Panc1 (cell line): ENCODE data around the gene TRIM3. TPM values are rescaled to one million over a fixed set of nuclear protein-coding genes. Genes with fewer than 3 reads are reported as not detected.

Experiments used
- ATAC-seq: fragments of 200-7000 bp; cut with Tn5 transposase; 2 replicates; pipeline ENCODE4 v1.9.1; 2020; ENCODE audit warnings: mild to moderate bottlenecking, moderate library complexity
- BruUV-seq: library from RNA; stranded (reverse); fragments of 400-500 nt; replicated peaks from 2 replicates; lab custom pipeline; 2021; lab: Mats Ljungman, UMichigan
- CTCF ChIA-PET: fragments of 300-600 bp; sonication (Branson Sonifier 250); formaldehyde crosslinking; loops from one replicate; lab custom pipeline; 2022; ENCODE audit warnings: antibody characterized with exemption; lab: Charles Lee
- POLR2A ChIA-PET: fragments of 300-600 bp; sonication (Branson Sonifier 250); formaldehyde crosslinking; loops from one replicate; lab custom pipeline; 2022; ENCODE audit warnings: antibody characterized with exemption; lab: Charles Lee
- DNase-seq: peaks from one replicate; pipeline ENCODE4 v3.0.0-alpha.2; 2010; ENCODE audit warnings: low read depth, low spot score
- H3K27ac ChIP-seq: 2 replicates; pipeline ENCODE4 v1.5.1; 2011; ENCODE audit warnings: mild to moderate bottlenecking, low read length, inconsistent platforms
- H3K27me3 ChIP-seq: fragments of 200-500 bp; sonication (Bioruptor generic); 2 replicates; pipeline ENCODE4 v1.6.0; 2014; ENCODE audit warnings: low read length, inconsistent platforms; ENCODE audit not compliant: control insufficient read depth, insufficient read depth
- H3K36me3 ChIP-seq: fragments of 200-500 bp; sonication (Bioruptor generic); 2 replicates; pipeline ENCODE4 v1.5.1; 2014; ENCODE audit warnings: inconsistent platforms, mild to moderate bottlenecking, low read length, moderate library complexity; ENCODE audit not compliant: control insufficient read depth, insufficient read depth
- H3K4me1 ChIP-seq: 2 replicates; pipeline ENCODE4 v1.5.1; 2011; ENCODE audit warnings: inconsistent platforms, mild to moderate bottlenecking, low read length, moderate library complexity; ENCODE audit not compliant: control insufficient read depth, insufficient read depth
- H3K4me3 ChIP-seq, 2 experiments: 2 replicates each; pipeline ENCODE4 v1.5.1; 2011 to 2012; ENCODE audit warnings: low read depth in 2 of 2, low read length in 2 of 2, mild to moderate bottlenecking in 2 of 2, inconsistent platforms in 1 of 2, moderate library complexity in 1 of 2
- H3K9me3 ChIP-seq: fragments of 200-500 bp; sonication (Bioruptor generic); 2 replicates; pipeline ENCODE4 v1.5.1; 2014; ENCODE audit warnings: low read depth, mild to moderate bottlenecking, inconsistent platforms, low read length, moderate library complexity; ENCODE audit not compliant: control insufficient read depth, insufficient read depth
- POLR2AphosphoS5 ChIP-seq: IDR thresholded peaks from 2 replicates; pipeline ENCODE4 v1.6.1; 2012; ENCODE audit warnings: mild to moderate bottlenecking, low read depth, low read length, moderate library complexity
- SIN3A ChIP-seq: IDR thresholded peaks from 2 replicates; pipeline ENCODE4 v1.6.1; 2012; ENCODE audit warnings: low read depth, mild to moderate bottlenecking, low read length, moderate library complexity, borderline replicate concordance; ENCODE audit not compliant: insufficient read depth
- TCF7L2 ChIP-seq: IDR thresholded peaks from 2 replicates; pipeline ENCODE4 v1.6.1; 2011; ENCODE audit warnings: mild to moderate bottlenecking, low read depth, low read length, inconsistent platforms
- in situ Hi-C: cut with HindIII; loops from 2 replicates; pipeline ENCODE4 v1.10.0; 2016; ENCODE audit warnings: low sequenced_read_pairs, low pct_unique_long_range_greater_than_20kb
- intact Hi-C: fragments of 100-400 bp; cut with micrococcal nuclease; formaldehyde crosslinking; loops from one replicate; pipeline ENCODE4 v1.10.0; 2022; ENCODE audit not compliant: unreplicated experiment
- total RNA-seq: library from RNA; stranded (reverse); gene quantifications from one replicate; pipeline ENCODE4 v1.2.1, GENCODE V29; 2021; ENCODE audit not compliant: unreplicated experiment
- TF ChIP-seq, protein P1 (sequence below), 2 experiments: IDR thresholded peaks; 2 replicates each; pipeline ENCODE4 v1.6.1; 2011 to 2012; ENCODE audit warnings: low read depth in 2 of 2, control low read depth in 1 of 2, low read length in 1 of 2, mild to moderate bottlenecking in 1 of 2, moderate library complexity in 1 of 2; ENCODE audit not compliant: insufficient read depth in 1 of 2
- TF ChIP-seq, protein P2 (sequence below): fragments of 450-650 bp; IDR thresholded peaks from 2 replicates; pipeline ENCODE4 v1.5.1; 2017; ENCODE audit warnings: mild to moderate bottlenecking

TRIM3 gene
- total RNA-seq, 1 experiment from 2014 or later, result 35.4 TPM

GRCh38 chr11:6437993-6438392 lies 35.7 kb downstream of the TRIM3 start:
- Histone ChIP-seq H3K9me3 (no peaks in the 10 kb centered on the region), H3K36me3 (no peaks in the 10 kb centered on the region), H3K4me3 (no peak overlapping the region), H3K27ac (no peak overlapping the region), H3K27me3 (no peaks in the 10 kb centered on the region), H3K4me1 (no peaks in the 10 kb centered on the region)
- CTCF ChIA-PET, result interaction anchor here (0.8 kb wide), 2 partner anchors 59 to 67 kb away, joined by 3 to 8 read pairs; no protein-coding TSS in a partner anchor
- POLR2A ChIA-PET, result no interaction called here
- ATAC-seq (no peak), DNase-seq (no peak)
- intact Hi-C loops (no loop called here), in situ Hi-C loops (no loop called here)
- TF ChIP-seq SIN3A, result no peak
- TF ChIP-seq, protein P1, sequence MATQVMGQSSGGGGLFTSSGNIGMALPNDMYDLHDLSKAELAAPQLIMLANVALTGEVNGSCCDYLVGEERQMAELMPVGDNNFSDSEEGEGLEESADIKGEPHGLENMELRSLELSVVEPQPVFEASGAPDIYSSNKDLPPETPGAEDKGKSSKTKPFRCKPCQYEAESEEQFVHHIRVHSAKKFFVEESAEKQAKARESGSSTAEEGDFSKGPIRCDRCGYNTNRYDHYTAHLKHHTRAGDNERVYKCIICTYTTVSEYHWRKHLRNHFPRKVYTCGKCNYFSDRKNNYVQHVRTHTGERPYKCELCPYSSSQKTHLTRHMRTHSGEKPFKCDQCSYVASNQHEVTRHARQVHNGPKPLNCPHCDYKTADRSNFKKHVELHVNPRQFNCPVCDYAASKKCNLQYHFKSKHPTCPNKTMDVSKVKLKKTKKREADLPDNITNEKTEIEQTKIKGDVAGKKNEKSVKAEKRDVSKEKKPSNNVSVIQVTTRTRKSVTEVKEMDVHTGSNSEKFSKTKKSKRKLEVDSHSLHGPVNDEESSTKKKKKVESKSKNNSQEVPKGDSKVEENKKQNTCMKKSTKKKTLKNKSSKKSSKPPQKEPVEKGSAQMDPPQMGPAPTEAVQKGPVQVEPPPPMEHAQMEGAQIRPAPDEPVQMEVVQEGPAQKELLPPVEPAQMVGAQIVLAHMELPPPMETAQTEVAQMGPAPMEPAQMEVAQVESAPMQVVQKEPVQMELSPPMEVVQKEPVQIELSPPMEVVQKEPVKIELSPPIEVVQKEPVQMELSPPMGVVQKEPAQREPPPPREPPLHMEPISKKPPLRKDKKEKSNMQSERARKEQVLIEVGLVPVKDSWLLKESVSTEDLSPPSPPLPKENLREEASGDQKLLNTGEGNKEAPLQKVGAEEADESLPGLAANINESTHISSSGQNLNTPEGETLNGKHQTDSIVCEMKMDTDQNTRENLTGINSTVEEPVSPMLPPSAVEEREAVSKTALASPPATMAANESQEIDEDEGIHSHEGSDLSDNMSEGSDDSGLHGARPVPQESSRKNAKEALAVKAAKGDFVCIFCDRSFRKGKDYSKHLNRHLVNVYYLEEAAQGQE (IDR thresholded peaks at IDR 0.05; ENCODE audit: insufficient read depth in 1 of 2, low read depth in 2 of 2, low read length in 1 of 2), result no peak
- BruUV-seq, result no TSS peak

DNA sequence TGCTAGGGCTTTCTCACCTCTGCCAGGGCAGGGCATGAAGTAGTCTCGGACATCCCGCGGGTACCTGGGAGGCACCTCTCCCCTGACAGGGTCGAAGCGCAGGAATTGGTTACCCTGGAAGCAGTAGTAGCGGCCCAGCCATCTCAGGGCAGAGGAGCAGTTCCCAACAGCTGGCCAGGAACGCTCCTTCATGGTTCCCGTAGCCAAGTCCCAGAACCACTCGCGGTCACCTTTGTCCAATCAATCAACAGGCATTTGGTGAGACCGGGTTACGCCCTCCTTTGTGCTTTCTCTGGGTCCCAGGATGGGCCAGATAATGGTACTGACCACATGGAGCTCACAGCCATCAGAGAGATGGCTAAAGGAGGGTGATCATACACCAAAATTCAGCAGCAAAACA lies 36.3 kb downstream of the TRIM3 start:
- ChIA-PET POLR2A (no interaction called here), CTCF (interaction anchor here (0.8 kb wide), 1 partner anchor 68 kb away, joined by 3 read pairs; no protein-coding TSS in a partner anchor)
- H3K36me3 ChIP-seq, result no peaks in the 10 kb centered on the region
- no peaks in the 10 kb centered on the region for H3K27me3 ChIP-seq
- TF ChIP-seq TCF7L2, result no peak
- TF ChIP-seq POLR2AphosphoS5, result no peak
- TF ChIP-seq SIN3A, result no peak
- TF ChIP-seq, protein P2, sequence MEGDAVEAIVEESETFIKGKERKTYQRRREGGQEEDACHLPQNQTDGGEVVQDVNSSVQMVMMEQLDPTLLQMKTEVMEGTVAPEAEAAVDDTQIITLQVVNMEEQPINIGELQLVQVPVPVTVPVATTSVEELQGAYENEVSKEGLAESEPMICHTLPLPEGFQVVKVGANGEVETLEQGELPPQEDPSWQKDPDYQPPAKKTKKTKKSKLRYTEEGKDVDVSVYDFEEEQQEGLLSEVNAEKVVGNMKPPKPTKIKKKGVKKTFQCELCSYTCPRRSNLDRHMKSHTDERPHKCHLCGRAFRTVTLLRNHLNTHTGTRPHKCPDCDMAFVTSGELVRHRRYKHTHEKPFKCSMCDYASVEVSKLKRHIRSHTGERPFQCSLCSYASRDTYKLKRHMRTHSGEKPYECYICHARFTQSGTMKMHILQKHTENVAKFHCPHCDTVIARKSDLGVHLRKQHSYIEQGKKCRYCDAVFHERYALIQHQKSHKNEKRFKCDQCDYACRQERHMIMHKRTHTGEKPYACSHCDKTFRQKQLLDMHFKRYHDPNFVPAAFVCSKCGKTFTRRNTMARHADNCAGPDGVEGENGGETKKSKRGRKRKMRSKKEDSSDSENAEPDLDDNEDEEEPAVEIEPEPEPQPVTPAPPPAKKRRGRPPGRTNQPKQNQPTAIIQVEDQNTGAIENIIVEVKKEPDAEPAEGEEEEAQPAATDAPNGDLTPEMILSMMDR, result no peak
- TF ChIP-seq, protein P1 (IDR thresholded peaks at IDR 0.05; ENCODE audit: insufficient read depth in 1 of 2, low read depth in 2 of 2, low read length in 1 of 2), result no peak
- in situ Hi-C loops, result no loop called here
- H3K9me3 ChIP-seq, result no peaks in the 10 kb centered on the region
- no peak for DNase-seq
- H3K4me3 ChIP-seq, result no peak overlapping the region
- intact Hi-C loops, result no loop called here
- H3K4me1 ChIP-seq, result no peaks in the 10 kb centered on the region
- no peak overlapping the region for H3K27ac ChIP-seq
- no TSS peak for BruUV-seq
- no peak for ATAC-seq
